ENCODE results near the gene GPR83. TPM values are rescaled to one million over a fixed set of nuclear protein-coding genes. Genes with fewer than 3 reads are reported as not detected.
"Not testable (repeated sequence)": the region's sequence is repeated elsewhere in the genome, so short reads cannot be mapped to it uniquely, and the experiment has no call there.

The GPR83 gene
- polyA plus RNA-seq, 1 donor: 0.23 TPM

- DNase-seq (ENCODE audit: low read depth): not testable (repeated sequence)
Observed at GRCh38 chr11:94370576-94370975, 30.6 kb downstream of the GPR83 start.

DNA sequence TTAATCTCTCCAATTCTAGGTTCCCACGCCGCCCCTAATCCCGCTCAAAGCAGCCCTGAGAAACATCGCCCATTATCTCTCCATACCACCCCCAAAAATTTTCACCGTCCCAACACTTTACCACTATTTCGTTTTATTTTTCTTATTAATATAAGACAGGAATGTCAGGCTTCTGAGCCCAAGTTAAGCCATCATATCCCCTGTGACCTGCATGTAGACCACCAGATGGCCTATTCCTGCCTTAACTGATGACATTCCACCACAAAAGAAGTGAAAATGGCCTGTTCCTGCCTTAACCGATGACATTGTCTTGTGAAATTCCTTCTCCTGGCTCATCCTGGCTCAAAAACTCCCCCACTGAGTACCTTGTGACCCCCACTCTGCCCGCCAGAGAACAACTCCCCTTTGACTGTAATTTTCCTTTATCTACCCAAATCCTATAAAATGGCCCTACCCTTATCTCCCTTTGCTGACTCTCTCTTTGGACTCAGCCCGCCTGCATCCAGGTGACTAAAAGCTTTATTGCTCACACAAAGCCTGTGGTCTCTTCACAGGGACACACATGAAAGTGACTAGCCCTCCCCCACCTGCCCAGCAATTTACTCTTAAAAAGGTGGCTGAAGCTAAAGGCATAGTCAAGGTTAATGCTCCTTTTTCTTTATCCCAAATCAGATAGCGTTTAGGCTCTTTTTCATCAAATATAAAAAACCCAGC is 50.2 kb downstream of the GPR83 start:
- not testable (repeated sequence) for DNase-seq (ENCODE audit: low read depth)

DNA sequence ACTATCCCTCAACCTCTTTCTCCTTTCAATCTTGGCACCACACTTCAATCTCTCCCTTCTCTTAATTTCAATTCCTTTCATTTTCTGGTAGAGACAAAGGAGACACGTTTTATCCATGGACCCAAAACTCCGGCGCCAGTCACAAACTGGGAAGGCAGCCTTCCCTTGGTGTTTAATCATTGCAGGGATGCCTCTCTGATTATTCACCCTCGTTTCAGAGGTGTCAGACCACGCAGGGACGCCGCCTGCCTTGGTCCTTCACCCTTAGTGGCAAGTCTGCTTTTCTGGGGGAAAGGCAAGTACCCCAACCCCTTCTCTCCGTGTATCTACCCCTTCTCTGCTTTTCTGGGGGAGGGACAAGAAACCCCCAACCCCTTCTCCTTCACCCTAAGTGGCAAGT is 54.9 kb downstream of the GPR83 start:
- not testable (repeated sequence) for DNase-seq (ENCODE audit: low read depth)

- DNase-seq (ENCODE audit: low read depth): no peak
Observed at GRCh38 chr11:94343495-94343894, 57.7 kb downstream of the GPR83 start.

DNA sequence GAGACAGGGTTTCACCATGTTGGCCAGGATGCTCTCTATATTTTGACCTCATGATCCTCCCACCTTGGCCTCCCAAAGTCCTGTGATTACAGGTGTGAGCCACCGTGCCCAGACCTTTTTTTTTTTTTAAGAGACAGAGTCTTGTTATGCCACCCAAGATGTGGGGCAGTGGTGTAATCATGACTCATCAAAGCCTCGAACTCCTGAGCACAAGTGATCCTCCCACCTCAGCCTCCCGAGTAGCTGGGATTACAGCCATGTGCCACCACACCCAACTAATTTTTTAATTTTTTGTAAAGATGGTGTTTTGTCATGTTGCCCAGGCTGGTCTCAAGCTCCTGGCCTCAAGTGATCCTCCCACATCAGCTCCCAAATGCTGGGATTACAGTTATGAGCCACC is 59.0 kb downstream of the GPR83 start:
- DNase-seq (ENCODE audit: low read depth): no peak

DNA sequence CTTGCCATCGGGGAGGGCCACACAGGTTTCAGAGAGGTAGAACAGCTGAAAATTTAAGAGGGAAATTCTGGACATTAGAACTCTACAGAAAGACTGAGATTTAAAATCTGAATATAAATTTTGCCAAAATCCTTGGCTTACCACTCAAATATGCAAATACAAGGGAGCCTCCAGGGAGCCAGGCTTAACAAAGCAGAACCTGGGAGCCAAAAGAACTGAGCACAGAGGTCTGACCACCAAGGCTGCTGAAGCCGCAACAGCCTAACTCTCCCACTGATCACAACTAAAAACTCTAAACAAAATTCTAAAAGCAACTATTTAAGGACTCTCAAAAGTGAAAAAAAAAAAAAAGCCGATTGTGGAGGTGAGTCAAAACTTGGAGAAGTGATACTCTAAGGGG is 62.6 kb downstream of the GPR83 start:
- DNase-seq (ENCODE audit: low read depth): no peak

DNA sequence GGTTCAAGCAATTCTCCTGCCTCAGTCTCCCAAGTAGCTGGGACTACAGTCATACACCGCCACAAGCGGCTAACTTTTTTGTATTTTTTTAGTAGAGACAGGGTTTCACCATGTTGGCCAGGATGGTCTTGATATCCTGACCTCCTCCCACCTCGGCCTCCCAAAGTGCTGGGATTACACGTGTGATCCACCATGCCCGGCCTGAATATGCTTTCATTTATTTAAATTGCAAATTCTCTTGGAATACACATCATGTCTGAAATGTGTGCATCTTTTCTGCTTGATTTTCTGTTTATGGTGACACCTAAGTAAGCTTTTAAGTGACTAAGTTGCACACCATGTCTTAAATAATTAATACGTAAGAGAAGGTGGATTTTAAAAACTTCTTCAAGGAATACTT is 65.2 kb downstream of the GPR83 start:
- no peak for DNase-seq (ENCODE audit: low read depth)

- no peak for DNase-seq (ENCODE audit: low read depth)
Observed at GRCh38 chr11:94332814-94333213, 68.4 kb downstream of the GPR83 start.

- no peak for DNase-seq (ENCODE audit: low read depth)
Observed at GRCh38 chr11:94330789-94331188, 70.4 kb downstream of the GPR83 start.

DNA sequence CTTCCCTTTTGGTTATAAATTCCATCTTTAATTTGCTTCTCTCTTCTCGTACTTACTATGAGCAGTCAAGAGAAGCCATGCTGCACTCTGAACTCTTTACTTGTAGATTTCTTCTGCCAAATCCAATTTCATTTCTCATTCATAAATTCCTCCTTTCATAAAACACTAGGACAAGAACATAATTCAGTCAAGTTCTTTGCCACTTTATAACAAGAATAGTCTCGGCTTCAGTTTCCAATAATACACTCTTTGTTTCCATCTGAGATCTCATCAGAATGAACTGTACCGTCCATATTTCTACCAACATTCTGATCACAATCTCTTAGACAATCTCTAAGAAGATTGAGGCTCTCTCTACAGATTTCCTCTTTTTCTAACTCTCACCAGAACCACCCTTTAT is 71.7 kb downstream of the GPR83 start:
- DNase-seq (ENCODE audit: low read depth): no peak

DNA sequence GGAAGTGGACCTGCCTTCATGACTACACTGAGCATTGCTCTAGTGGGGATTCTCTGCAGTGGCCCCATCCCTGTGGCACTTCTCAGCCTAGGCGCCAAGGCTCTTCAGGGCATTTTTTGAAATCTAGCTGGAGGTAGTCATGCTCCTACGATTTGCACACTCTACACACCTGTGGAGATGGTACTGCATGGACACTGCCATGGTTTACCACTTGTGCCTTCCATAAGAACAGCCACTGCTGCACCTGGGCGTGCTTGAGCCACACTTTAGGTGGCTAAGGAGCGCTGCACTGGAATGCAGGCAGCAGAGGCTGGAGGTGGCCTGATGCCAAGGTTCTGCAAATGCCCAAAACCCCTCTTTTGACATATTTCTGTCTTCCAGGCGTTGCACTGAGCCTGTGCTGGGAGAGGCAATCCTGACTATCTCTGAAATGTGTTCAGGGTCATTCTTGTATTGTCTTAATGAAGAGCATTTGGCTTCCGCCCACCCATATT is 72.6 kb downstream of the GPR83 start:
- DNase-seq (ENCODE audit: low read depth): no peak

Other genes starting within 250 kb of the GPR83 start
- gene IZUMO1R, start 96.8 kb downstream of the GPR83 start, polyA plus RNA-seq (ENCODE audit: insufficient read length): not detected
- 15.1 TPM for gene MRE11, start 92.4 kb upstream of the GPR83 start, polyA plus RNA-seq (ENCODE audit: insufficient read length)
- gene ANKRD49, start 92.6 kb upstream of the GPR83 start, polyA plus RNA-seq (ENCODE audit: insufficient read length): 10.2 TPM
- not detected for gene C11orf97, start 111.0 kb upstream of the GPR83 start, polyA plus RNA-seq (ENCODE audit: insufficient read length)
- 5.6 TPM for gene FUT4, start 142.5 kb upstream of the GPR83 start, polyA plus RNA-seq (ENCODE audit: insufficient read length)
- 4.1 TPM for gene PIWIL4, start 165.9 kb upstream of the GPR83 start, polyA plus RNA-seq (ENCODE audit: insufficient read length)